ENCODE results near the gene CDC25B.

The CDC25B gene

DNA sequence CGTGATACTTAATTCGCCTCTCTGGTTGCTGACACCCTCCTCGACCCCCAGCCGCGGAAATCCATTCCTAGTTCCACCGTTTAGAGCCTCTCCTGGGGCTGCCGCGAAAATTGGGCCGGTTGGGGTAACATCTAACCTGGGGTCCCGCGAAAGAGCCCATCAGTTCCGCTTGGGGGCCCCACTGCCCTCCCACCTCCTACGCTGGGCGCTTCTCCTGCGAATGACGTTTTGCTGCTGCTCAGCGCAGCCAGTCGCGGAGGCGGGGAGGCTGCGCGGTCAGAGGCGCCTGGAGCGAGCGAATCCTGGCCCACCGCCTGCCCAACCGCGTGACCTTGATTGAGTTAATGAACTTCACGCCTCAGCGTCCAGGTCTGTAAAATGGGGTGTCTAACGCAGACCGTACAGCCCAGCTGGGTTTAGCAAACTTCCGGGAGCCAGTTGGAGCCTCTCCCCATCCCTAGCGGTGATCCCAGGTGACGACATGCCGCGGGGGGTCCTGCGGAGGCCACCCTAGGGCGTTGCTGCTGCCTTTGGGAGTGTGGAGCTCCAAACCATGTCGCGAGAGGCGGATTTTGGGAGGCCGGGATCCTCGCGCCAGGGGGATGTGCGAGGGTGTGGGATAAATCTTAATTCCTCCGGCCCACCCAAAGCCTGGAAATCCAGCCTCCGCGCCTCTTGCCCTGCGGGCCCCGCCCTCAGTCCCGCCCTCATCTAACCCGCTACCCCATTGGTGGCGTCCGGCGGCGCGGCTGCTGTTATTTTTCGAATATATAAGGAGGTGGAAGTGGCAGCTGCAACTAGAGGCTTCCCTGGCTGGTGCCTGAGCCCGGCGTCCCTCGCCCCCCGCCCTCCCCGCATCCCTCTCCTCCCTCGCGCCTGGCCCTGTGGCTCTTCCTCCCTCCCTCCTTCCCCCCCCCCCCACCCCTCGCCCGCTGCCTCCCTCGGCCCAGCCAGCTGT, at the start of gene CDC25B:
TSS of gene CDC25B (plus strand) at position 800 of the 958 bp plus-strand sequence. CDS start 222 bp downstream, outside the sequence.
- DNase-seq (ENCODE audit: low read depth) = peak; percentile 83

- DNase-seq (ENCODE audit: low read depth) = no peak
These were observed 48.6 kb upstream of the CDC25B start for GRCh38 chr20:3747471-3747870.

DNA sequence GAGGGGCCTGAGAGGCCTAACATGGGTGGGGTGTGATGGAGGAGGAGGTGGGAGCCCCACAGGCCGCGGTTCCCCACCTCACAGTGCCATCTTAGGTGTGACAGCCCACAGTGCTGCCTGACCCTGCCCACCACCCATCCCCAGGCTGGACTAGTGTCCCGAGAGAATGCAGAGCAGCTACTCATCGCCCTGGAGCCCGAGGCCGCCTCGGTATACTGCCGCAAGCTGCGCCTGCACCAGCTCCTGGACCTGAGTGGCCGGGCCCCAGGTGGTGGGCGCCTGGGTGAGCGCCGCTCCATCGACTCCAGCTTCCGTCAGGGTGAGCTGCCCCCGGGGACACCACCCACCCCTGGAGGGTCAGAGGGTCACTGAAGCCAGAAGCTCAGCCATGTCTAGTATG, 48.0 kb upstream of the CDC25B start:
- no peak for DNase-seq (ENCODE audit: low read depth)

DNA sequence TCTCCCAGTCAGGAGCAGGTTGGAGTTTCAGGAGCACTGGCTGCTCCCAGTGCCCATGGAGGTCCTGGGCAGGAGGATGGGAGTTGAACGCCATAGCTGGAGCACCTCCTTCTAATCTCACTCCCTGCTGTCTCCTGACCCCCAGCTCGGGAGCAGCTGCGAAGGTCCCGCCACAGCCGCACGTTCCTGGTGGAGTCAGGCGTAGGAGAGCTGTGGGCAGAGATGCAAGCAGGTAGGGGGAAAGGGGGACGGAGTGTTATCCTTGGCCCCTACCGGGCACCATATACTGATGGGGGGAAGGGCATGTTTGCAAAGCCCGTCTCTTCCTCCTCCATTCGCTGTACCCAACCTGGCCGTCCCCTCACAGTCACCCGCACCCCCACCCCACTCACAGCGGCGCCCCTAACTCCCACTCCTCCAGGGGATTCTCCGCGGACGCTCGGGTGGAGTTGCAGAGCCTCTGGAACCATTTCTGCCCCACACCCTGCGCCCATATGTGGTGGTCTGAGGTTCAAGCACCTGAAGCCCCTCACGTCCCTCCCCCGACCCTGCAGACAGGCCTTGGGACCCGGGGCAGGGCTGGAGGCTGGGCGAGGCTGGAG, 46.9 kb upstream of the CDC25B start:
- DNase-seq (ENCODE audit: low read depth) = no peak

GRCh38 chr20:3749689-3750531, 46.2 kb upstream of the CDC25B start:
- no peak for DNase-seq (ENCODE audit: low read depth)

- DNase-seq (ENCODE audit: low read depth) = no peak
These were observed 44.8 kb upstream of the CDC25B start for GRCh38 chr20:3751305-3751674.

DNA sequence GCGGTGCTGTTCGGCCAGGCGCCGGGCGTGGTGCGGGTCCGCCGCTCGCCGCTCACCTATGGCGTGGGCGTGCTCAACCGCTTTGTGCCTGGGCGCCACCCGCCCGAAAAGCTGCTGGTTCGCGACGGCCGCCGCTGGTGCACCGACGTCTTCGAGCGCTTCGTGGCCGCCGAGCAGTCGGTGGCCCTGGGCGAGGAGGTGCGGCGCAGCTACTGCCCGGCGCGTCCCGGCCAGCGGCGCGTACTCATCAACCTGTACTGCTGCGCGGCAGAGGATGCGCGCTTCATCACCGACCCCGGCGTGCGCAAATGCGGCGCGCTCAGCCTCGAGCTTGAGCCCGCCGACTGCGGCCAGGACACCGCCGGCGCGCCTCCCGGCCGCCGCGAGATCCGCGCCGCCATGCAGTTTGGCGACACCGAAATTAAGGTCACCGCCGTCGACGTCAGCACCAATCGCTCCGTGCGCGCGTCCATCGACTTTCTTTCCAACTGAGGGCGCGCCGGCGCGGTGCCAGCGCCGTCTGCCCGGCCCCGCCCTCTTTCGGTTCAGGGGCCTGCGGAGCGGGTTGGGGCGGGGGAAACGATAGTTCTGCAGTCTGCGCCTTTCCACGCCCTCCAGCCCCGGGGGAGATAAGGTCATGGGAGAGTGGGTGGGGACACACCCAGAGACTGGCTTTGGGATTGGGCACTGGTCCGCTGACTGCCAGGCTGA, 44.3 kb upstream of the CDC25B start:
- peak; percentile 31 for DNase-seq (ENCODE audit: low read depth)

- no peak for DNase-seq (ENCODE audit: low read depth)
These were observed 43.7 kb upstream of the CDC25B start for GRCh38 chr20:3752386-3752759.

DNA sequence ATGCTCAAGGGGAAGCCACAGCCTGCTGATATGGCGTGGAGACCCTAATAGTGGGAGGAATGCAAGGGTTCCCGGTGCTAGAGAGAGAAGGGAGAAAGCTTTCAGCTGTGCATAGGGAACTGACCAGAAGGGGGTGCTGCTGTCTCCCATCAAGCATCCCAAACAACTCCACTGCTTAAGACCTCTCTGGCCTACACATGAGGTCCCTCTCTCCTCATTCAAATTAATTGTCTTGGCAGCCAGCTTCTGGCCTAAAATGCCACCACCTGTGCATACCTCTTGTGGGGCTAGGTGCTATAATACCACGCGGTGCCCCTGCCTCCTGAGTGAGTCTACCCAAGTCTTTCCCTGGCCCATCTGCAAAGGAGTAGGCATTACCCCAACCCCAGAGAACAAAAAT, 43.0 kb upstream of the CDC25B start:
- peak; percentile 34 for DNase-seq (ENCODE audit: low read depth)

DNA sequence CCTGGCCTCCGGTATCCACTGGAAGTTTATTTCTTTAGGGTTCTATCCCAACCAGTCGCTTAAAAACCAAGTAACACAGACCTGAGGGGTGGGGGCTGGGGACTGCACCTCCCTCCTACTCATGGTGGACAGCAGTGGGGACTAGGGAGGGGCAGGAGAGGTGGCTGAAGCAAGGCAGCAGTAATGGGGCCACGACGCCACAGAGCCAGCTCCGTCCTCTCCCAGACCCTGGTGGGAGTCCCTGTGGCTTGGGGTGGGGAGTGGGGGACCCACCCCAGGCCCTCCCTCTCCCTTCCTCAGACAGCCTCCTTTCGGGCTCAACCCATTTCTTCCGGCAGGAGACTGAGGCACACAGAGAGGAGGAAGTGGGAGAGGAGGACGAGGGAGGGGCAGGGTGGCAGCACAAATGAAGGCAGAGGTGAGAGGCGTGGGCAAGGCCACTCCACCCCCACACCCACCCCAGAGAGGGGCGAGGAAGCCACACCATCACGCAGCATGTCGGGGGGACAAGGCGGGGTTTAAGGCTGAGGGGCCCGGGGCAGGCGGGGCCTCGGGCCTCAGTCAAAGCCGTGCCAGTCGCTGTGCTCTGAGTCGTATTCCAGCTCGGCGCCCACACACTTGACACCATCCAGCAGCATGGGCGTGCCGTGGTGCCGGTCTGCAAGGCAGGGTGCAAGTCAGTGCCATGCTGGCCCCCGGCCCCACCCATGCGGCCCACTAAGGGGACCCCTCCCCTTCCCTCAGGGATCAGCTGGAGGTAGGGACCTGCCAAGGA, 42.4 kb upstream of the CDC25B start:
- DNase-seq (ENCODE audit: low read depth) = no peak

DNA sequence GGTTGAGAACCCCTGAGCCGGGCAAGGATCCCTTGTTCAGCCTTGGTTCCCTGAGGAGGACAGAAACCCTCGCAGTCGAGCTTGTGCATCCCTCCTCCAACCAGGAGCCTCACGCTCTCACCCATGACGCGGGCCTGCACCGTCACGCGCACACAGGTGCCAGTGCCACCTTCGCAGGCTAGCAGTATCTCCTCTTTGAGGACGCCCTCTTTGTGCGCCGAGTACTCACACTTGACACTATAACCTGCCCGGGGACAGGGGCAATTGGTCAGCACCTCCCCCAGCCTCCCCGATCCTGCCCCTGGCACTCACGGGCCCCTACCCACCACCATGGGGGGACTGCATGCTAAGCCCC, 41.9 kb upstream of the CDC25B start:
- no peak for DNase-seq (ENCODE audit: low read depth)

- no peak for DNase-seq (ENCODE audit: low read depth)
These were observed 40.8 kb upstream of the CDC25B start for GRCh38 chr20:3755269-3755668.

- no peak for DNase-seq (ENCODE audit: low read depth)
These were observed 40.2 kb upstream of the CDC25B start for GRCh38 chr20:3755814-3756480.

DNA sequence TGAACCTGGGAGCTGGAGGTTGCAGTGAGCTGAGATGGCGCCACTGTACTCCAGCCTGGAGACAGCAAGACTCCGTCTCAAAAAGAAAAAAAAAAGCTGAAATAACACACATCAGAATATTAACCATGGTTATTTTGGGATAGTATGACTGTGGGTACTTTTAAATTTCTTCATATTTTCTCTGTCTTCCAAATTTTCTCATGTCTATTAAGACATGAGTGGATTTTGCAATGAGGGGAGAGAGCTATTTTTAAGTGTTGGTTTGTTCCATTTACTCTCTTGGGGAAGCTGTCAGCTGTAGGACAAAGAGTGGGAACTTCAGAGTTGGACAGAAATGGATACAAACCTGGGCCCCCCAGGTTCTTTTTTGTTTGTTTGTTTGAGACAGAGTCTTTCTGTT, 38.8 kb upstream of the CDC25B start:
- DNase-seq (ENCODE audit: low read depth) = no peak

- no peak for DNase-seq (ENCODE audit: low read depth)
These were observed 37.5 kb upstream of the CDC25B start for GRCh38 chr20:3758566-3758965.

DNA sequence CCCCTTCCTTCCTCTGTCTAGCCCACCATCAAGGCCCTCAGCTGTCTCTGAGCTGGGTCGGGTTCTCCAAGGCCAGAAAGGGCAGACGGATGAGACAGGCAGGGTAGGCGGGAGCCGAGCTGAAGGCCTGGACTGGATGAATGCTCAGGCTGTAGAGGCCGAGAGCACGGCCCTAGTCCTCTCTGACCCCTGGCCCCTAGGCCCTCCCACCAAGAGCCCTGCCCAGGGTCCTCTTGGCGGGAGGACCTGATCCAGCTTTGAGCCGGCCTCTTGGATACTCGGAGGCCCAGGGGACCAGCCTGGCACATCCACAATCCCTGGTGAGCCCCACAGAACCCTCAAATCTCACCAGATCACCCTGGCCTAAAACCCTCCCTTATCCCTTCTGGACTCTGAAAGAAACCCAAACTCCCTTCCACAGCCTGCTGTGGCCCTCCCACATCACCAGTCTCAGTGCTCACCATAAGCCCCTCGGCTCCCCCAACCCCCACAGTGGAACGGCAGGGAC, 36.7 kb upstream of the CDC25B start:
- DNase-seq (ENCODE audit: low read depth) = no peak

GRCh38 chr20:3759884-3760283, 36.2 kb upstream of the CDC25B start:
- DNase-seq (ENCODE audit: low read depth) = no peak

DNA sequence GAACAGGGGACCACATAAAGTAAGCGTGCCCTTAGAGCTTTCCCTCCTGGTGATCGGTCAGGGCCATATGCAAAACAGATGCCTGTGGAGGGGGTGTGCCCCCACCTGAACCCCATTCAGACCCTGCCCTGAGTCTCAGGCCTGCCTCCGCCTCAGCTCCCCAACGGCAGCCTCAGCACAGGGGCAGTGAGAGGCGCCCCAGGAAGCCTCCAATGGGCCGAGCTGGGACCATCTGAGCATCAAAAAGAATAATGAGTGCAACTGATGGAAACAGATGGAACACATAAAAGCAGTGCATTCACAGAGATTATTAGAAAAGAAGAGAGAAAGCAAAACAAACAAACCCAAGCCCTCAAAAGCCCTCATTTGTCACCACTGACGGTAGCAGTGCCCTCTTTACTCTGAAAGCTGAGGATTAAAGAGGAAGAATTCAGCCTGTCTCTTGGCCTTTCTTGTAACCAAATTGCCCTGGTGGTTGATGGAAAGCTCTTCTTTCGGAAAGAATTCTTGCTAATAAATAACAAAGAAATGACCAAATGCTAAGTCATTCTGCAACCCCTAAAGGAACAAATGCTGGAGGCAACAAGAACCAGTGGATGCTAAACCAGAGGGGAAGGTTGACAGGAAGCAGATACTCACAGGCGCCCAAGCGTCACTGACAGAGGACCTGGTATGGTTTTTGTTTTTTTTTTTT, 35.3 kb upstream of the CDC25B start:
- no peak for DNase-seq (ENCODE audit: low read depth)

GRCh38 chr20:3763671-3764601, 32.2 kb upstream of the CDC25B start:
- DNase-seq (ENCODE audit: low read depth) = no peak
